ENCODE data around the gene TM9SF3. TPM values are rescaled to one million over a fixed set of nuclear protein-coding genes. Genes with fewer than 3 reads are reported as not detected.

TM9SF3 gene
- total and polyA plus RNA-seq, 10 of the 15 experiments (the other 5 are each of a cell fraction or from before 2014, with no cell fraction given): 17.1 to 85.4 (median 44.9) TPM

DNA sequence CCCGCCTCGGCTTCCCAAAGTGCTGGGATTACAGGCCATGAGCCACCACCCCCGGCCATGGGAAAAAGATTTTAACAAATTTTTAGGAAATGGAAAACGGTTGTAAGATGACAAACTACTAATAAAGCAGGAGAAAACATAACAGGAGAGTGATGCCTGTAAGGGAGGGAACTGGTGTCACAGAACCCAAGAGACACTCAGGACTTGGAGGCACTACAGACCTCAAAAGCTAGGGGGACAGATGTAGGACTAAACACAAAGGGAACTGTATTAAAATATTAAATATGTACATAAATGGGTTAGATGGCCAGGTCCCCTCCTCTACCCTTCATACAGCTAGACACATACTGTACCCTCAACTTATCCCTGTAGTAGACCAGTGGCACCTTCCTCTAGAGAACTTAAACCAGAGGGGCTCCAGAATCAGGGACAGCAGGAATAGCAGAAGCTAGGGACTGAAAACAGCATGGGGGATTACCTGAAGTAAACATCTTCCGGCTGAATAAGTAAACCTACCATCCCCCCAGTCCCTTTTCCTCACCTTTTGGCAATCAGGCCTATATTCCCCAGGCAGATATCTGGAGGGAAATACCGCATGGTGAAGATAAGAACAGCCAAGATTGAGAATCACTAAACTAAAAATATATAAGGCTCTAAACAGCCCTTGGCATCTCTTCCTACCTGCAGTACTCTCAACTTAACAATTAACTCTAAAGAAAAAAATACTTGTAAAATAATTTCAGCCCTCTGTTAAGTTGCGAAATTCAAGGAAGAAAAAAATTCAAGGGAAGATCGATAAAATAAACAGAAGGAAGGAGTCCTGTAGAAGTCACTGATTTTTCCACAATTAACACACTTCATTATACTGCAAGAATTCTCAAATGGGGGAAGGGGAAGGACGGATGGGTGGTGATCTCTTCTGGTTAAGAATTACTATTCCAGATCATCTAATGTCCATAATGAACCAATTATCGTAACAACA is 15.5 kb downstream of the TM9SF3 start:
- intact Hi-C loops (cut with micrococcal nuclease; ENCODE audit: unreplicated experiment): no loop called here
- no peak overlapping the region for H3K27ac ChIP-seq (ENCODE audit: control insufficient read depth, insufficient read depth)
- SMC1A ChIA-PET (ENCODE audit: uncharacterized antibody, unreplicated experiment): interaction anchor here (1.4 kb wide), 1 partner anchor 20 kb away, joined by 3 read pairs; no protein-coding TSS in a partner anchor
- no peak overlapping the region for H3K4me3 ChIP-seq
- CTCF ChIA-PET: no interaction called here
- no TSS peak for BruUV-seq (replicated peaks)
- H3K27me3 ChIP-seq (replicated peaks in 1 of 2; ENCODE audit: control insufficient read depth in 2 of 2, insufficient read depth in 2 of 2, low read length in 1 of 2): no peaks in the 10 kb centered on the region
- FAIRE-seq (no peak), ATAC-seq (peak; percentile 26; the same call in 1 of the 3 replicates), DNase-seq (ENCODE audit: low read depth, low spot score) (no peak)
- peaks cover 4% of the 10 kb centered on the region for H4K20me1 ChIP-seq (ENCODE audit: control insufficient read depth, insufficient read depth)
- POLR2A ChIA-PET: no interaction called here
- peaks cover 68% of the 10 kb centered on the region for H3K79me2 ChIP-seq (ENCODE audit: control insufficient read depth, insufficient read depth, low read length)
- RAD21 ChIA-PET (ENCODE audit: unreplicated experiment): no interaction called here
- 98% methylated on average over 10 of the region's 10 CpGs for WGBS (ENCODE audit: insufficient coverage, insufficient replicate concordance, low lambda C conversion rate, missing lambda C conversion rate)
- no peaks in the 10 kb centered on the region; the same call in 2 of the 3 replicates for H3K9me3 ChIP-seq (replicated peaks; ENCODE audit: control insufficient read depth, insufficient read depth, low read length)
- no peak overlapping the region for H3K9ac ChIP-seq (ENCODE audit: control insufficient read depth, insufficient read depth, low read length)
- H3K36me3 ChIP-seq (ENCODE audit: control insufficient read depth in 2 of 2, insufficient read depth in 2 of 2, low read length in 1 of 2): peaks cover 2 to 18% of the 10 kb centered on the region in 2 experiments
- in situ Hi-C loops (cut with MboI): no loop called here
- TF ChIP-seq SUZ12 (IDR thresholded peaks at IDR 0.05; ENCODE audit: unreplicated experiment) (no peak), JUND (IDR thresholded peaks at IDR 0.05; ENCODE audit: low read depth, low read length) (no peak), BRCA1 (IDR thresholded peaks at IDR 0.05; ENCODE audit: low read depth, low read length) (no peak)
- TF ChIP-seq, protein P1, sequence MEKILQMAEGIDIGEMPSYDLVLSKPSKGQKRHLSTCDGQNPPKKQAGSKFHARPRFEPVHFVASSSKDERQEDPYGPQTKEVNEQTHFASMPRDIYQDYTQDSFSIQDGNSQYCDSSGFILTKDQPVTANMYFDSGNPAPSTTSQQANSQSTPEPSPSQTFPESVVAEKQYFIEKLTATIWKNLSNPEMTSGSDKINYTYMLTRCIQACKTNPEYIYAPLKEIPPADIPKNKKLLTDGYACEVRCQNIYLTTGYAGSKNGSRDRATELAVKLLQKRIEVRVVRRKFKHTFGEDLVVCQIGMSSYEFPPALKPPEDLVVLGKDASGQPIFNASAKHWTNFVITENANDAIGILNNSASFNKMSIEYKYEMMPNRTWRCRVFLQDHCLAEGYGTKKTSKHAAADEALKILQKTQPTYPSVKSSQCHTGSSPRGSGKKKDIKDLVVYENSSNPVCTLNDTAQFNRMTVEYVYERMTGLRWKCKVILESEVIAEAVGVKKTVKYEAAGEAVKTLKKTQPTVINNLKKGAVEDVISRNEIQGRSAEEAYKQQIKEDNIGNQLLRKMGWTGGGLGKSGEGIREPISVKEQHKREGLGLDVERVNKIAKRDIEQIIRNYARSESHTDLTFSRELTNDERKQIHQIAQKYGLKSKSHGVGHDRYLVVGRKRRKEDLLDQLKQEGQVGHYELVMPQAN (conservative IDR thresholded peaks at IDR 0.05): no peak
- TF ChIP-seq, protein P2, sequence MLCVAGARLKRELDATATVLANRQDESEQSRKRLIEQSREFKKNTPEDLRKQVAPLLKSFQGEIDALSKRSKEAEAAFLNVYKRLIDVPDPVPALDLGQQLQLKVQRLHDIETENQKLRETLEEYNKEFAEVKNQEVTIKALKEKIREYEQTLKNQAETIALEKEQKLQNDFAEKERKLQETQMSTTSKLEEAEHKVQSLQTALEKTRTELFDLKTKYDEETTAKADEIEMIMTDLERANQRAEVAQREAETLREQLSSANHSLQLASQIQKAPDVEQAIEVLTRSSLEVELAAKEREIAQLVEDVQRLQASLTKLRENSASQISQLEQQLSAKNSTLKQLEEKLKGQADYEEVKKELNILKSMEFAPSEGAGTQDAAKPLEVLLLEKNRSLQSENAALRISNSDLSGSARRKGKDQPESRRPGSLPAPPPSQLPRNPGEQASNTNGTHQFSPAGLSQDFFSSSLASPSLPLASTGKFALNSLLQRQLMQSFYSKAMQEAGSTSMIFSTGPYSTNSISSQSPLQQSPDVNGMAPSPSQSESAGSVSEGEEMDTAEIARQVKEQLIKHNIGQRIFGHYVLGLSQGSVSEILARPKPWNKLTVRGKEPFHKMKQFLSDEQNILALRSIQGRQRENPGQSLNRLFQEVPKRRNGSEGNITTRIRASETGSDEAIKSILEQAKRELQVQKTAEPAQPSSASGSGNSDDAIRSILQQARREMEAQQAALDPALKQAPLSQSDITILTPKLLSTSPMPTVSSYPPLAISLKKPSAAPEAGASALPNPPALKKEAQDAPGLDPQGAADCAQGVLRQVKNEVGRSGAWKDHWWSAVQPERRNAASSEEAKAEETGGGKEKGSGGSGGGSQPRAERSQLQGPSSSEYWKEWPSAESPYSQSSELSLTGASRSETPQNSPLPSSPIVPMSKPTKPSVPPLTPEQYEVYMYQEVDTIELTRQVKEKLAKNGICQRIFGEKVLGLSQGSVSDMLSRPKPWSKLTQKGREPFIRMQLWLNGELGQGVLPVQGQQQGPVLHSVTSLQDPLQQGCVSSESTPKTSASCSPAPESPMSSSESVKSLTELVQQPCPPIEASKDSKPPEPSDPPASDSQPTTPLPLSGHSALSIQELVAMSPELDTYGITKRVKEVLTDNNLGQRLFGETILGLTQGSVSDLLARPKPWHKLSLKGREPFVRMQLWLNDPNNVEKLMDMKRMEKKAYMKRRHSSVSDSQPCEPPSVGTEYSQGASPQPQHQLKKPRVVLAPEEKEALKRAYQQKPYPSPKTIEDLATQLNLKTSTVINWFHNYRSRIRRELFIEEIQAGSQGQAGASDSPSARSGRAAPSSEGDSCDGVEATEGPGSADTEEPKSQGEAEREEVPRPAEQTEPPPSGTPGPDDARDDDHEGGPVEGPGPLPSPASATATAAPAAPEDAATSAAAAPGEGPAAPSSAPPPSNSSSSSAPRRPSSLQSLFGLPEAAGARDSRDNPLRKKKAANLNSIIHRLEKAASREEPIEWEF (IDR thresholded peaks at IDR 0.05; ENCODE audit: insufficient replicate concordance, low read depth, low read length): no peak
- TF ChIP-seq, protein P3, sequence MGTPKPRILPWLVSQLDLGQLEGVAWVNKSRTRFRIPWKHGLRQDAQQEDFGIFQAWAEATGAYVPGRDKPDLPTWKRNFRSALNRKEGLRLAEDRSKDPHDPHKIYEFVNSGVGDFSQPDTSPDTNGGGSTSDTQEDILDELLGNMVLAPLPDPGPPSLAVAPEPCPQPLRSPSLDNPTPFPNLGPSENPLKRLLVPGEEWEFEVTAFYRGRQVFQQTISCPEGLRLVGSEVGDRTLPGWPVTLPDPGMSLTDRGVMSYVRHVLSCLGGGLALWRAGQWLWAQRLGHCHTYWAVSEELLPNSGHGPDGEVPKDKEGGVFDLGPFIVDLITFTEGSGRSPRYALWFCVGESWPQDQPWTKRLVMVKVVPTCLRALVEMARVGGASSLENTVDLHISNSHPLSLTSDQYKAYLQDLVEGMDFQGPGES (IDR thresholded peaks at IDR 0.05): no peak
- no peak overlapping the region for H2AFZ ChIP-seq (ENCODE audit: control insufficient read depth, low read depth, low read length)
- H3K4me2 ChIP-seq (ENCODE audit: control insufficient read depth, insufficient read depth): no peak overlapping the region
- 0 out of 2 replicates have a peak, but pooled peaks cover 5% of the 10 kb centered on the region for H3K4me1 ChIP-seq (ENCODE audit: control insufficient read depth, insufficient read depth, low read length)

Data from GM12878 (cell line).